HepG2 (cell line): ENCODE data around the gene STMN1. TPM values are rescaled to one million over a fixed set of nuclear protein-coding genes. Genes with fewer than 3 reads are reported as not detected.

ENCODE experiments used
- BRCA1 ChIP-seq: sonication (generic); formaldehyde crosslinking; IDR thresholded peaks from 2 replicates; pipeline ENCODE4 v1.4.0; 2020; ENCODE audit warnings: missing genetic modification reagents
- EP300 ChIP-seq, 3 experiments: sonication (generic) in 1 of 3; formaldehyde crosslinking in 1 of 3; IDR thresholded peaks; 2 replicates each; pipeline versions ENCODE4 v1.5.1 to v1.6.1; 2011 to 2020; ENCODE audit warnings: low read depth in 2 of 3, low read length in 2 of 3, borderline replicate concordance in 1 of 3, improper control_type of control experiment in 1 of 3, mild to moderate bottlenecking in 1 of 3, missing genetic modification reagents in 1 of 3, moderate library complexity in 1 of 3
- IRX3 ChIP-seq: sonication (generic); formaldehyde crosslinking; IDR thresholded peaks from 2 replicates; pipeline ENCODE4 v1.8.1; 2023; ENCODE audit warnings: mild to moderate bottlenecking, low read depth, missing genetic modification reagents, borderline replicate concordance
- KIAA2018 ChIP-seq: sonication (generic); formaldehyde crosslinking; IDR thresholded peaks from 2 replicates; pipeline ENCODE4 v1.5.0; 2020; ENCODE audit warnings: mild to moderate bottlenecking, missing genetic modification reagents, borderline replicate concordance
- NONO ChIP-seq, 2 experiments: fragments of 450-650 bp in 1 of 2; sonication (generic) in 1 of 2; formaldehyde crosslinking in 1 of 2; IDR thresholded peaks in 1 of 2; conservative IDR thresholded peaks in 1 of 2; 2 replicates each; pipeline versions ENCODE4 v1.6.1 to v1.8.0; 2017 to 2022; ENCODE audit warnings: mild to moderate bottlenecking in 1 of 2, missing genetic modification reagents in 1 of 2, moderate library complexity in 1 of 2
- PCBP1 ChIP-seq: fragments of 200-400 bp; formaldehyde crosslinking; IDR thresholded peaks from 2 replicates; pipeline ENCODE4 v1.6.1; 2017; ENCODE audit warnings: mild to moderate bottlenecking, low read depth, low read length, borderline replicate concordance
- RFX1 ChIP-seq: fragments of 450-650 bp; IDR thresholded peaks from 2 replicates; pipeline ENCODE4 v1.6.1; 2017
- SNAPC2 ChIP-seq: sonication (generic); formaldehyde crosslinking; IDR thresholded peaks from 2 replicates; pipeline ENCODE4 v1.8.1; 2022; ENCODE audit warnings: mild to moderate bottlenecking, missing genetic modification reagents
- TRIM24 ChIP-seq: sonication (generic); formaldehyde crosslinking; IDR thresholded peaks from 2 replicates; pipeline ENCODE4 v1.8.0; 2022; ENCODE audit warnings: mild to moderate bottlenecking, missing genetic modification reagents
- ZBTB1 ChIP-seq: sonication (generic); formaldehyde crosslinking; IDR thresholded peaks from 2 replicates; pipeline ENCODE4 v1.4.0; 2020; ENCODE audit warnings: missing genetic modification reagents, borderline replicate concordance
- ZNF510 ChIP-seq: sonication (generic); formaldehyde crosslinking; IDR thresholded peaks from 2 replicates; pipeline ENCODE4 v1.4.0; 2020; ENCODE audit warnings: low read depth, mild to moderate bottlenecking, missing genetic modification reagents
- ZNF652 ChIP-seq: IDR thresholded peaks from 2 replicates; pipeline ENCODE4 v1.6.1; 2016; ENCODE audit warnings: low read depth, borderline replicate concordance
- ZNF749 ChIP-seq: sonication (generic); formaldehyde crosslinking; IDR thresholded peaks from 2 replicates; pipeline ENCODE4 v1.8.0; 2022; ENCODE audit warnings: mild to moderate bottlenecking, missing genetic modification reagents, moderate library complexity, borderline replicate concordance
- ZSCAN20 ChIP-seq: sonication (generic); formaldehyde crosslinking; IDR thresholded peaks from 2 replicates; pipeline ENCODE4 v1.4.0; 2020; ENCODE audit warnings: missing genetic modification reagents, mild to moderate bottlenecking, borderline replicate concordance
- polyA plus RNA-seq, 8 experiments: library from polyadenylated mRNA; depleted of rRNA in 3 of 8; stranded (reverse) in 7 of 8; unstranded in 1 of 8; fragments of >200 nt; fragmentation: Illumina TruSeq in 4 of 8; extraction: Trizol in 4 of 8; gene quantifications; 2 replicates each; pipeline versions ENCODE4 v1.2.1 to v1.2.3, GENCODE V29; 2011 to 2016; ENCODE audit warnings: low read depth in 4 of 8, missing spikeins in 1 of 8, mixed read lengths in 1 of 8; ENCODE audit not compliant: insufficient read depth in 1 of 8
- total RNA-seq, 5 experiments: library from RNA; depleted of rRNA; stranded (reverse); fragments of >200 nt; fragmentation: Illumina TruSeq; extraction: Trizol; gene quantifications; 2 replicates each; pipeline ENCODE4 v1.2.3, GENCODE V29; 2016; ENCODE audit warnings: low read depth in 1 of 5

STMN1 gene
- total and polyA plus RNA-seq, 2 of the 13 experiments (the other 11 are each of a cell fraction or from before 2014, with no cell fraction given), result 45.9 to 409 TPM

- no peak for TF ChIP-seq KIAA2018
- TF ChIP-seq RFX1, result no peak
- TF ChIP-seq PCBP1, result no peak
- TF ChIP-seq IRX3 (CRISPR knock-in tag), result no peak
- peak; percentile 39; the same call in 1 of the 2 replicates for TF ChIP-seq ZNF749 (CRISPR knock-in tag)
- TF ChIP-seq TRIM24 (CRISPR knock-in tag), result no peak
- TF ChIP-seq BRCA1 (CRISPR knock-in tag), result no peak
- TF ChIP-seq ZNF510 (CRISPR knock-in tag), result no peak
- no peak for TF ChIP-seq ZSCAN20 (CRISPR knock-in tag)
- no peak for TF ChIP-seq ZBTB1
- no peak for TF ChIP-seq EP300 (IDR thresholded peaks at IDR 0.05; ENCODE audit: low read depth in 2 of 2, low read length in 2 of 2)
- no peak for TF ChIP-seq EP300 (CRISPR knock-in tag; IDR thresholded peaks at IDR 0.05; ENCODE audit: borderline replicate concordance)
- no peak for TF ChIP-seq NONO (IDR thresholded peaks at IDR 0.05)
- TF ChIP-seq NONO (CRISPR knock-in tag; conservative IDR thresholded peaks at IDR 0.05), result 0 out of 2 replicates have a peak, but pooled peaks have one; percentile 6
- no peak for TF ChIP-seq SNAPC2 (CRISPR knock-in tag)
- no peak for TF ChIP-seq ZNF652
Observed at GRCh38 chr1:25905680-25906643, at the start of gene STMN1 (continued).
